Epithelial cell of umbilical artery (primary cell): ENCODE data around the gene ABTB1. TPM values are rescaled to one million over a fixed set of nuclear protein-coding genes. Genes with fewer than 3 reads are reported as not detected.

ENCODE experiments used
- total RNA-seq: library from RNA; depleted of rRNA; stranded (reverse); fragments of >200 nt; gene quantifications from 2 replicates; pipeline ENCODE4 v1.2.3, GENCODE V29; 2014

The ABTB1 gene
- total RNA-seq: 5.8 TPM in 2 replicates

DNA sequence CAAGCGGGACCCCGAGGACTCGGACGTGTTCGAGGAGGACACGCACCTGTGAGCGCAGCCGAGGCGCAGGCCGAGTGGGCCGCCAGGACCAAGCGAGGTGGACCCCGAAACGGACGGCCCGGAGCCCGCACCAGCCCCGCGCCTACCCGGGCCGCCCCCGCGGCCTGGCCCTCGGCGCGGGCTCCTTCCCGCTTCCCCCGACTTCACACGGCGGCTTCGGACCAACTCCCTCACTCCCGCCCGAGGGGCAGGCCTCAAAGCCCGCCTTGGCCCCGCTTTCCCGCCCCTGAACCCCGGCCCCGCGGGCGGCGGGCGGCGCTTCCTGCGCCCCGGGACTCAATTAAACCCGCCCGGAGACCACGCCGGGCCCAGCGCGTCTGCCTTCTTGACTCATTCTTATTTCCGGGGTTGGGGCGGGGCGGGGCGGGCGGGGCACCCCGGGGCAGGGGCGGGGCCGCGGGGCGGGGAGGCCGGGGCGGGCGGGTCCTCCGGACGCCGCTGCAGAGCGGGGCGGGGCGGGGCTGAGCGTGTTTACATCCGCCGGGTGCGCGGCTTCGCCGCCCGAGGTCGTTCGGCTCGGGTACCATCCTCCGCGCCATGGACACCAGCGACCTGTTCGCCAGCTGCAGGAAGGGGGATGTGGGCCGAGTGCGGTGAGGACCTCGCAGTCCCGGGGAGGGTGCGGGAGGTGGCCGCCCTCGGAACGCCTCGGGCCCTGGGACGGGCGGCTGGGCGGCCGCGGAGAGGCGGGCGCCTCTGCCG, at the start of gene ABTB1:
ABTB1 (plus strand) TSS at position 524 of the 762 bp plus-strand sequence; CDS start at position 598, 74 bp downstream.

DNA sequence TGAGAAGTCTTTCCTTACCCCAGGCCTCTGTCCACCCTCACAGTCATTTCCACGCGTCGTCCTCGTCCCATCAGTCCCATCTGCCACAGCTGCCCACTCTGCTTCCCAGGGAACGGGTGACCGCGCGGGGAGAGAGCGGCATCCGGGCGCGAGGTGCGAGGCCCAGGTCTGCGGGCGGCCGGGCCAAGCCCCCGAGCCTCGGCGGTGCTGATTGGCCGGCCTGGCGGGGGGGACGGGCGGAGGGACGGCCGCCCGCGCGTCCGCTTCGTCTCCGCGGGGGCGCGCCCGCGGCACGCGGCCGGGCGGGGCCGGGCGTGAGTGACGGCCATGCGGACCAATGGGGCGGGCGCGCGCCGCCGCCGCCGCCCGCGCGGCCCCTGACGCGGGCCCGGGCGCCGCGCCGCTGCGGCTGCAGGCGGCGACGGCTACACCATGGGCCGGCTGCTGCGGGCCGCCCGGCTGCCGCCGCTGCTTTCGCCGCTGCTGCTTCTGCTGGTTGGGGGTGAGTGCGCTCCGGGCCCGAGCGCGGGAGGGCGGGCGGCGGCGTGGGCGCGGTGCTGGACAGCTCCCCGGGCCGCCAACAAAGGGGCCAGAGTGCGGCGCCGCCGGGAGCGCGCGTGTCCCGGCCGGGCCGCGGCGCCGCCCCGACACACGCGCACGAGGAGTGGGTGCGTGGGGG, 43.8 kb upstream of the ABTB1 start, which contains the start of gene PODXL2:
PODXL2 (plus strand) TSS at position 398 of the 679 bp plus-strand sequence; CDS start at position 433, 35 bp downstream.

Other genes starting within 250 kb of the ABTB1 start
- 30.2 and 46.0 TPM in 2 replicates for gene TPRA1, start 82.2 kb upstream of the ABTB1 start, total RNA-seq
- 66.6 and 89.4 TPM in 2 replicates for gene MCM2, start 74.5 kb upstream of the ABTB1 start, total RNA-seq
- 4.4 and 12.7 TPM in 2 replicates for gene PODXL2, start 43.8 kb upstream of the ABTB1 start, total RNA-seq
- 37.7 and 41.6 TPM in 2 replicates for gene MGLL, start 149.6 kb downstream of the ABTB1 start, total RNA-seq
- gene KBTBD12, start 242.3 kb downstream of the ABTB1 start, total RNA-seq: not detected in 2 replicates